ENCODE measurements around the gene ATG4C.

- TF ChIP-seq CTCF (IDR thresholded peaks at IDR 0.05), result no peak
- no peak for TF ChIP-seq POLR2A (IDR thresholded peaks at IDR 0.05)
Observed at GRCh38 chr1:62906428-62906886, 122.5 kb downstream of the ATG4C start.

Measured in ovary (tissue), 3 donors.